ENCODE results near the gene BICRA. TPM values are rescaled to one million over a fixed set of nuclear protein-coding genes. Genes with fewer than 3 reads are reported as not detected.
A peak's percentile ranks its signal among the peaks of the same experiment; 100 is the strongest.

Gene BICRA
- total and polyA plus RNA-seq, 9 of the 15 experiments (the other 6 are each of a cell fraction or from before 2014, with no cell fraction given), result 0.01 to 8.8 (median 1.2) TPM

- TF ChIP-seq CUX1 (CRISPR knock-in tag; IDR thresholded peaks at IDR 0.05) (no peak), JUN (IDR thresholded peaks at IDR 0.05; ENCODE audit: borderline replicate concordance, low read depth, low read length) (0 out of 2 replicates have a peak, but pooled peaks have one; percentile 8), JUN (CRISPR knock-in tag; IDR thresholded peaks at IDR 0.05; ENCODE audit: borderline replicate concordance) (no peak), MYBL2 (IDR thresholded peaks at IDR 0.05; ENCODE audit: low read depth) (no peak), MYBL2 (CRISPR knock-in tag; IDR thresholded peaks at IDR 0.05; ENCODE audit: borderline replicate concordance) (no peak), KDM2B (CRISPR knock-in tag; IDR thresholded peaks at IDR 0.05) (no peak), GMEB1 (CRISPR knock-in tag; IDR thresholded peaks at IDR 0.05) (no peak), NR3C1 (CRISPR knock-in tag; IDR thresholded peaks at IDR 0.05) (no peak), ZHX1 (conservative IDR thresholded peaks at IDR 0.05; ENCODE audit: low read length) (peak; percentile 83; the same call in 1 of the 2 replicates), HNRNPLL (IDR thresholded peaks at IDR 0.05; ENCODE audit: low read depth, low read length, poor library complexity, severe bottlenecking) (no peak), NR4A1 (CRISPR knock-in tag; IDR thresholded peaks at IDR 0.05) (no peak), NR4A1 (tag; IDR thresholded peaks at IDR 0.05) (no peak), ZNF699 (CRISPR knock-in tag; IDR thresholded peaks at IDR 0.05; ENCODE audit: insufficient replicate concordance) (no peak), NFIC (IDR thresholded peaks at IDR 0.05) (no peak), DIDO1 (tag; IDR thresholded peaks at IDR 0.05; ENCODE audit: low read depth) (no peak), RUNX1 (IDR thresholded peaks at IDR 0.05; ENCODE audit: low read depth) (0 out of 2 replicates have a peak, but pooled peaks have one; percentile 33), ZBTB34 (CRISPR knock-in tag; IDR thresholded peaks at IDR 0.05) (no peak)
Observed at GRCh38 chr19:47697863-47698609, 89.1 kb downstream of the BICRA start (continued).

All from K562 (cell line).